NCI-H2196 treated with DMSO at 0.1 percent for 48 hours (cell line): ENCODE results near the gene VAV2.

Source experiments
- DNase-seq: peaks from one replicate; lab custom pipeline; 2025; ENCODE audit not compliant: unreplicated experiment; lab: John Stamatoyannopoulos, UW

The VAV2 gene

DNA sequence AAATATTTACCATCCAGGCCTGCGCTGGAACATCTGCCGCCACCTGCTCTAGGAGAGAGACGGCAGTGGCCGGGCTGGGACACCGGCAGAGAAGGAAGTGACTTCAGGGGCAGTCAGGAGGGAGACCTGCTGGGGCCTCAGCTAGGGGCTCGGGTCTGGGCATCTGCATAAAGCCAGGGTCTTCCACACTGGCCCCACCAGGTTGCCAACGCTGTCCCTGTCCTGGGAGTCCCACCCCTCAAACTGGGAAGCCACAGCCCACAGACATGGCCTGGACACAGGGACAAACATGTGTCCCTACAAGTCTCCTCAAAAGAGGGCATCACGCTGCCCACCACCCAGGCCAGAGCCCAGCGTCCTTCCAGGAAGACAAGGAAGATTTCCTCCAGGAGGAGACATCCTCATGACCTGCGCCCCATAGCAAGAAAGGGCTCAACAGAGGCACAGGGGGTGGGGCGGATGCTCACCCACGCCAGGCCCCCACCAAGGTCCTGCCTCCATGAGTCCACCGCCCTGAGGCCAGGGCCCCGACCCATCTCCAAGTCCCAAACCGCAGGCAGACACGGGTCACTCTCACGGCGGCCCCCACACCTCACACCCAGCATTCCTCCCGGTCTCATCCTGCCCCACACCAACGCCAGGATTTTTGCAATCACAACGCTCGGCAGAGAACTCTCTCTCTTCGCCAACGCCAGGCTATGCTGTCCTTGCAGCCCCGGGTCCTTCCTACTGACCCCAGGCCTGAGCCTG is 9.0 kb downstream of the VAV2 start:
- no peak for DNase-seq

DNA sequence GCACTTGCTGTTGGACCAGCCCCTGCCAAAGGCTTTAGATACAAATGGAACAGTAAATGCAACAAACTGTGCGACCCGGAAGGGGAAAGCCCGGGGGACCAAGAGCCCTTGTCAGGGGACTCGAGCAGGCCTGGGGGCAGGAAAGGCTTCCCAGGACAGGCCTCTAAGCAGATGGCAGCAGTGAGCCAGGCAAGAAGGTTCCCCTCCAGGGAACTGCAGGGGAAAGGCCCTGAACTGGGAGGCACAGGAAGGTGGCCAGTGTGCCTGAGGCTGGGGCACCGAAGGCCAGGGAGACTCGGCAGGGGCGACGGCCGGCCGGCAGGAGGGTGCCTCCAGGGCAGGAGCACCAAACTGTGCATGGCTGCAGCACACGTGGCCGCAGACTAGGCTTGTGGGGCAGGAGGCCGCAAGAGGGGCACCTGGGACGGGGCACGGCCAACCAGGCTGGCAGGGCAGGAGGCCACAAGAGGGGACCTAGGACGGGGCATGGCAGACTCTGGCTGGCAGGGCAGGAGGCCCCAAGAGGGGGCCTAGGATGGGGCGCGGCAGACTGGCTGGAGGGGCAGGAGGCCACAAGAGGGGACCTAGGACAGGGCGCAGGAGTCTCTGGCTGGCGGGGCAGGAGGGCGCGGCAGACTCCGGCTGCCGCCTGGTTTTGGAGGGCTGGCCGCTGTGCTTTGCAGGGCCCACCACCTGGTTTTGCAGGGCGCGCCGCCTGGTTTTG is 10.0 kb downstream of the VAV2 start:
- no peak for DNase-seq

- DNase-seq = no peak
These were observed 10.6 kb downstream of the VAV2 start for GRCh38 chr9:133981589-133981957.

- DNase-seq = no peak
These were observed 11.1 kb downstream of the VAV2 start for GRCh38 chr9:133980864-133981588.

DNA sequence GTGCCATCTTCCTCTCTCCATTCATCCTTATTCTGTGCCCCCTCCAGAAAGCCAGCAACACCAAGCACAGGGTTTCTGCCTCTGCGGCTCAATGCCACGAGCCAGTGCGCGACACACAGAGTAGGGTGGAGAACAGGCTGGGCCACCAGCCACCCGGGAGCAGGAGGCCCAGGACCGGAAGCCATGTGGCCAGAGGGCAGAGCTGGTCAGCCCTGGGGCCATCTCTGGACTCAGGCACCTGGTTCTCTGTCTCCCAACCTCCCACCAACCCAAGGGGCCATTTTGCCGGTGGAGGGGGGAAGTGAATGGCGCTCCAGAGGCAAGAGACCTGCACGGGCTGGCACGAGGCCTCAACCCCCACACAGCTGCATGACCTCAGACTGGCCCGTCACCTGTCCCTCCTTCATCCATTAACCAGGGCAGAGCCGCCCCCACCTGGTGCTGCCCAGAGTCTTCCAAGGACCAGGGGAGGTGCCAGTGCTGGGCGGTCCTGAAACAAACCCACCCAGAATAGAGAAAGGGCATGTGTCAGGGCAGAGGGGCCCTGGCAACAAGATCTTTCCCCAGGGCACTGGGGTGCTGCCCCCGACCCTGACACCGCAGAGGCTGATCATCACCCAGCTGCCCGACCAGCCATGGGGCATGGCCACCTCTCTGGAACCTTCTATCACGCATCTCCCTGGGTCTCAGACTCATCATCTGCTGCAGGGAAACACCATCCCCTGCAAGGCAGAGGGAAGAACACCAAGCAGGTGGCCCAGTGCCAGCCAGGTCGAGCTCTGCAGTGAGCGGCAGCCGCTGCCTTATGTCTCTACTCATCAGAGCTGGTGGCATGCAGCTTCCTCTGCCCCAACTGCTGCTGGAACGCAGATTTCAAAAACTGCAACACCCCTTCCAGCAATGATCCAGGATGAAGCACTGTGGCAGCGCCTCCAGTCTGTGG is 11.9 kb downstream of the VAV2 start:
- DNase-seq = no peak

- DNase-seq = no peak
These were observed 12.7 kb downstream of the VAV2 start for GRCh38 chr9:133979273-133979920.

GRCh38 chr9:133978899-133979272 is 13.2 kb downstream of the VAV2 start:
- DNase-seq = no peak

GRCh38 chr9:133978226-133978898 is 13.8 kb downstream of the VAV2 start:
- no peak for DNase-seq

- no peak for DNase-seq
These were observed 14.5 kb downstream of the VAV2 start for GRCh38 chr9:133977421-133978201.

- no peak for DNase-seq
These were observed 15.2 kb downstream of the VAV2 start for GRCh38 chr9:133976887-133977286.

GRCh38 chr9:133976191-133976861 is 15.8 kb downstream of the VAV2 start:
- DNase-seq = no peak

- no peak for DNase-seq
These were observed 16.6 kb downstream of the VAV2 start for GRCh38 chr9:133975511-133975910.

DNA sequence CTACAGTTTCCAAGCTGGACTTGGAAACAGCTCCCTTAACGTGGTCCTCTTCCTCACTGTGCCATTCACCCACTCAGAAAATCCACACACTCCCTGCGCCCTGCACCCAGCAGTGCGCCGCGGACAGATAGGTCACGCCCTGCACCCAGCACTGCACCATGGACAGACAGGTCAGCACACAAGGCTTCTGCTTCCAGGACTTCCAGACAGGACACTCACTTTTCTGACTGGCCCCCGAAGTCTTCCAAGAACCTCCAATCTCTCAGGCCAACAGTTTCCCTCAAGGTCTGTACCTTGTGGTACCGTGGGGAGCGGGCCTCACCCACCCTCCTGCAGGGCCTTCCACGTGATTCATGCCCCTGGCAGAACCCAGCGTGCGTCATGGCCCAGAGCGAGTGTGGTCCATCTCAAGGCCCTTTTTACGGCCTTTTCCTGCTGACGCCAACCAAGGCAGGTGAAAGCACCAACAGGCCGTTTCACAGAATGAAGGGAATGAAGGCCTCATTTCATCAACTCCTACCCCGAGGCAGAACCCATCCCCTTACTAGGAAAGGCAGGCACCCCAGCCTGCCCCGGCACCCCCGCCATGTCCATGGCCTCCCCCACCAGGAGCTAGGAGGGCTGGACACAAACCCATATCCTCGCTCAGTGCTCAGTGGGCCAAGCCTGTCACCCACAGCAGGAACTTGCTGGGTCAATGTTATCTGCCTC is 17.3 kb downstream of the VAV2 start:
- DNase-seq = no peak

DNA sequence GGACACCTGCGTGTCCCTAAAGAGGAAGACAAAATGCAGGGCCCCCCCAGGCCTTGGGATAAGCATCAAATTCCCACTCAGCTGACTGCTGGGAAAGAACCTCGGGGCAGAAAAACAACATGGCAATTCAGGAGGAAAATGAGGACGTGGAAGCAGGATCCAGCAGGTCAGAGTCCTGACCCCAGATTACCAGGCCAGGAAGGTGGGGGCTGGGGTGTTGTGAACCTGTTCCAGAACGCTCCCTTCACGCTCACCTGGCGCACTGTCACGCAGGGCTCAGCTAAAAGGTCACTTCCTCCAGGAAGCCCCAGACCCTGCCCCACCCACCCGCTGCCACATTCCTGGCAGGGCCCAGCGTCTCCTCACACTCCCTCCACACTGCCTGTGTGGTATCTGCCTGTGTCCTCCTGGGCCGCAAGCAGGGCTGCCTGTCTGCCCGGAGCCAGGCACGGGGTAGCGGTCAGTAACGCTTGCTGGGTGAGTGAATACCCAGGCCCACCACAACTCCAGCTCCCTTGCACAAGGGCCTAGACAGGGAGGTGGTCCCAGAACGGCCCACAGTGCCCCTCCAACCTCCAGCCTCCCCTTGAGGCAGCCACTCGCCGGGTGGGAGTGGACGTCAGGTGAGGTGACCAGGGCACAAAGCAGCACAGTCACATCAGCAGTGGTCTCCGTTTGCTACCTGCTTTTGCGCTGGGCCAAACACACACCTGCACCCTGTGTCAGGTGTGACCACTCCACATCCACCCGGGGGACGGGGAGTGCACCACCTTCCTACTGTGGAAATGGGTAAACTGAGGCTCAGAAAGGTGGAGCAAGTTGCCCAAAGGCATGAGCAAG is 18.1 kb downstream of the VAV2 start:
- no peak for DNase-seq

DNA sequence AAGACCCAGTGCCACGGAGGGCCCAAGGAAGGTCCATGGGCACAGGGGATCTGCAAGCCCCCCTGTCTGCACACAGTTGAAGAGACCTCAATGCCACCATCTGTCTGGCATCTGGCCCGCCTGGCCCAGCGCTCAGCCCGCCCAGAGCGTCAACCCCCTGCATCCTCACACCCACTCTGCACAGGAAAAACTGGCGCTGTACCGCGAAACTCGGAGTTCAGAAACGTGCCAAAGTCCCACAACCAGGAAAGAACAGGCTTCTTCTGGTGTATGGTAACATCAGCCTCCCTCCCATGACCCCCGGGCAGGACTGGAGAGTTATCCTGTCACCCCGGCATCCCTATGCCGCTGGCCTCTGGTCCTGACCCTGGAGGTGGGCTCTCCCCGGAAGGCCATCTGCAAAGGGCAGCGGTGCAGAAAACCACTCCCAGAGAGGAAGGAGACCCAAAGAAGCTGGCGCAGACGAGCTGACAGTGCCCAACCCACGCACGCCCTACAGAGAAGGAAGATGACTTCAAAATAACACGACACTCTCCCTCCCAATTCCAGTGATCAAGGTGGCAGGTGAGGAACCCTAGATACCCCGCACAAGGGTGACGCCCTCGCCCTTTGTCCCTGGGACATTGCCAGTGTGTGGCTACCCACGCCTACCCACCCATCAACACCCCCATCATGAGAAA is 18.9 kb downstream of the VAV2 start:
- no peak for DNase-seq
